Stimulated activated CD8-positive, alpha-beta memory T cell treated with anti-CD3 and anti-CD28 coated beads, Interleukin-7, amount 100 ng/mL, for 48 hours (primary cell): ENCODE data around the gene GFRA1.

Experiments
- DNase-seq, 2 donors: peaks; one replicate each; pipeline ENCODE4 v3.0.0-alpha.2; 2020; ENCODE audit warnings: low read depth in 1 of 2; ENCODE audit errors: extremely low read depth in 1 of 2

The GFRA1 gene

DNA sequence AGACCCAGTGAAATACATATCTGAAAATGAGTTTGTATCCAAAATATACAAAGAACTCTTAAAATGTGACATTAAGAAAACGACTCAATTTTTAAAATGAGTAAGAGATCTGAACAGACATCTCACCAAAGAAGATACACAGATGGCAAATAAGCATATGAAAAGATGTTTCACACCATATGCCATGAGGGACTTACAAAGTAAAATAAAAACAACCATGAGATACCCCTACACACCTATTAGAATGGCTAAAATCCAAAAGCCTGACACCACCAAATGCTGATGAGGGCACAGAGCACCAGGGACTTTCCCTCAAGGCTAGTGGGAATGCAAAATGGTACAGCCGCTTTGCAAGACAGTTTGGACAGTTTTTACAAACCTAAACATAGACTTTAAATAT is 27.9 kb downstream of the GFRA1 start:
- no peak for DNase-seq

DNA sequence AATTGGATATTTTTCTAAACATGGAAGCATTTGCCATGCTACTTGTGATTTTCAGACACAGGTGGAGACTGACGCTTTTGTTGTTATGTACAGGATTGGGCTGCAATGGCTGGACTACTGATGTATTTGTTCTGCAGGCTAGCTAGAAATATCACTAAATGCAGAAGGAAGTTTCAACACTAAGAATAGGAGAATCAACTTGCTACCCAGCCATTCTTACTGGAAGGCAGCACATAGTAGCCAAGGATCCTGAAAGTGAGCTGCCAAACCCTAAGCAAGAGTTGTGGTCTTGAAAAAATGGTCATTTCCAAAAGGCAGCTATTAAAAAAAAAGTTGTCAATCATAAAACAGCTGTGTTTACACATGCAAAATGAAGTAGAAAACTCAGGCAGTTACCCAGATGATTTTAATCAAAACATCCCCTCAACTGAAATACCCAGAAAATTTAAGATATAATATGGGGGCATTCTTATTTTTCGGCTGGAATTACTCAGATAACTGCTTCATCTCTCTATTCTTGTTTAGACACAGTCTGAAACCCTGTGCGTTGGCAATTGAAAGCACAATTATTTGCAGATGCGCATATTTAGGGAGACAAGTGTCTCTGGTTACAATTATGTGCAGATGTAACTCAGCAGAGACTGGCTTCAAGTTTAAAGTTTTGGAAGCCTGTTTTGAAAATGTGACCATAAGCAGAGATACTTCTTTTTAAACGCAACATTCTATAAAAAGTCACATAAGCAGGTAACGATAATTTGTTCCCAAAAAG is 31.2 kb downstream of the GFRA1 start:
- DNase-seq = no peak

DNA sequence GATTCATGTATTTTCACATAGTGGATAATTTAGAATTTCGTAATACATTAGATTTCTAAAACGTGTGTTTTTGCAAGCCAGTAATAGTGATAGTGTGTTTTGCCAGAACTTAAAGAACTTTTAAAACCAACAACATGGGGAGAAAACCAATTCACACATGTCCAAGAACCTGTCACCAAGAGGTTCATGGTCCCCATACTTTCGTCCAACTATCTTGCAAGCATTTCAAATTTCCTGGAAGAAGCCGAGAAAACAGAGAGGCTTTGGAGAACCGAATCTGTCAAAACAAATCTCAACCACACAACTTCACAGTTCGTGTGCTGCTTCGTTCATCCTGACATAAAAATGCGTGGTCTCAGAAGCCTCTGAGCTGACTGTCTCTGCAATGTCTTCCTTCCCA is 31.9 kb downstream of the GFRA1 start:
- DNase-seq = no peak

DNA sequence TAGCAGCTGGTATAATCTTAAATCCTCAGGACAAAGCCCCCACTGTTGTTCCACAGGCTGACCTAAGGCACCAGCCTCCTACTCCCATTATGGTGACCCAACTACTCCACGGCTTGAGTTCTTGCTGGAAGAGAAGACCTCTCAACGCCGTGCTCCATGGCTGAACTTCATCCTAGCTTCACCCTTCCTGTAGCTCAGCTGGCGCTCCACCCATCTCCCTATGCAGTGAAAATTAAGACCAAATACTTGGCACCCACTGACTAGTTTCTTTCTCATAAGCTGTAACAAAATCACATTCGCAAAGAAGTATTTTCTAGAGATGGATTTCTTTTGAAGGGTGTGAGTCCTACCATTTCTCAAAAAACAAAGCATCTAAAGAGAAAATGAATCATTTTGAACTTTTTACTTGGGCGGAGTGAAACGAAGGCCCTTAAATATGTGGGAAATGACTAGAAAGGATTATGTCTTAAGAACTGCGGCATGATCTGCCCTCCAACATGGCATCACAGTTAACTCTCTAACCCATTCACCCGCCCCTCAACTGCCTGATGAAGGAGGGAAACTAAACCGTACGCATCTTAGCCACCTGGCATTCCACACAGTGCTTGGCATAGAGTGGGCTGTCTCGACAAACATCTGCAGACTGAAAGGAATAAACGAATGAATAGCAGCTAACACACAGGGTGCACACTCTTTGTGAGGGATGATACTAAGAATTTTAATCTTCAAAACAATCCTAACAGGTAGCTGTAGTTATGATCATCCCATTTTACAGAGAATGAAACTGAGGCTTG is 32.7 kb downstream of the GFRA1 start:
- DNase-seq = no peak

DNA sequence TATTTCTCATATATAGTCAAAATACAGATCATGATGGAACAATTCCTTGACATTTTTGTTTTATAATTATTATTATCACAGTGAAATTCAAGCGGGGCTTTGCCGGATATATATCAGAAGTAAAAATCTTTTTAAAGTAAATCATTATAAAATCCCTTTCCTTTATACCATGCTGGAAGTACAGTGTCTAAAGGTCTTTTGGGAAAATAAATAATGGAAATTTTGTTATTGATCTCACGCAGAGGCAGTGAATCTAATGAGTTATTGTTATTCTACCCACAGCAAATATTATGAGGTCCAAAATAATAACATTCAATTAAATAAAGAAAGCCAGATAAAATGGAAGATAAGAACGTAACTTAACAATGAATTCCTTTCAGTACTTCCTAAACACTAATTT is 33.8 kb downstream of the GFRA1 start:
- no peak for DNase-seq

DNA sequence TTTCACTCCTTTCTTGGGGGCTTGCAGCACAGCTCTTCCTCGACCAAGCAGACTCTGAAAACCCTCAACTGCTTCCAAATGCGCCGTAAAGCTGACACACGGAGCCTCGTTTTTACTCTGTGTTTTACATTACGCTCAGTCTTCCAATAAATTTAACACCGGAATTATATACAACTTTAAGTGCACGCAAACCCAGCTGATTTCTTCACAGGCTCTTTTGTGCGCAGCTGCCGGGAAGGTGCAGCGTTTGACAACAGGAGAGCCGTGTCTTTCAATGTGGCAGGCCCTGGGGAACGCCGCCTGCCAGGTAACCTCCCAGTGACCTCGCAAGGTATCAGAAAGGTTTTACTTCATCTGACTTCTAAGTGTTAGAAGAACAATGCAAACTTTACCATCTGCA is 35.0 kb downstream of the GFRA1 start:
- DNase-seq = no peak

DNA sequence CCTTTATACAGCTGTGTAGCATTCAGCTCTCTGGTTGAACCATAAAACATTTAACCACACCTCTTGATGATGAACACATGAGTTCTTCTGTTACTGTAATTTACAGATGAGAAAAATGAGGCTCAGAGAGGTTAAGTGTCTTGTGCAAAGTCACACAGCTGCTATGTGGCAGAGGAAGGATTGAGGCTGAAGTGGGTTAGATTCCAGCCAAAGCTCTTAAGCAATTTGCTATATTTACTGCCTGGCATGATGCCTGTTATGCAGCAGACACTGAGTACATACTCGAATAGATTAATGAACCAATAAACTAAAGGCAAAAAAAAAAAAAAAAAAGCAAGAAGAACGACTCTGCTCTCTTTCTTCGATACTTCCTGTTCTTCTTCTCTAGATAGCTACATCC is 35.7 kb downstream of the GFRA1 start:
- no peak for DNase-seq

DNA sequence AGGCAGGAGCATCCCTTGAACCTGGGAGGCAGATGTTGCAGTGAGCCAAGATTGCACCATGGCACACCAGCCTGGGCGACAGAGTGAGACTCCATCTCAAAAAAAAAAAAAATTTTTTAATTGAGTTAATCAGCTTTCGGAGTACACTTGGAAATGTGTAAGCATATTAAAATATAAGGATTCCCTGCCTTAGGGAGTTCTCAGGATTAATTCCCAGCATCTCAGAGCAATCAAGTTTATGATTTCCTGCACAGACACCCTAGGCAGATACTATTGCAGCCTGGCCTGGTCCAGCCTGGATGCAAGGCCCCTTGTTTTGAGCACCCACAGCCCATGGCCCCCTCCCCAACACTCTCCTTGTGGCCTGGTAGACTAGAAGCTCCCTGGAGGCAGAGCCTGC is 39.8 kb downstream of the GFRA1 start:
- DNase-seq = no peak

DNA sequence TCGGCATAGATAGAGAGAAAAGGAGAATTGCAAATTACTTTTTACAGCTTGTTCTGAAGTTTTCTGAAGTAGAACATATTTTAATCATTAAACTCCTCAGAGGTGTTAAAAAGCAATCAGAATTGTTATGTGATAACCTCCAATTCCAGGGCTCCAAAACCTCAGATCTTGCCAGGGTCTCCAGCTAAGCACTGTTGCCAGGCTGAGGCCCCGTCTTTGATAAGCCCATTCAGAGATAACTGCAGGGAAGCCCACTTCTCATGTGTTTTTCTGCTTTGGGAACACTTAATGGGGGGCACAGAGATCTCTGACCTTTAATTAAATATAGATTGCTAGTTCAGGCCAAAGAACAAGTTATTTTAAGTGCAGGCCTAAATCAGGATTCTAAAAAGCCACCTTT is 40.4 kb downstream of the GFRA1 start:
- DNase-seq = no peak

DNA sequence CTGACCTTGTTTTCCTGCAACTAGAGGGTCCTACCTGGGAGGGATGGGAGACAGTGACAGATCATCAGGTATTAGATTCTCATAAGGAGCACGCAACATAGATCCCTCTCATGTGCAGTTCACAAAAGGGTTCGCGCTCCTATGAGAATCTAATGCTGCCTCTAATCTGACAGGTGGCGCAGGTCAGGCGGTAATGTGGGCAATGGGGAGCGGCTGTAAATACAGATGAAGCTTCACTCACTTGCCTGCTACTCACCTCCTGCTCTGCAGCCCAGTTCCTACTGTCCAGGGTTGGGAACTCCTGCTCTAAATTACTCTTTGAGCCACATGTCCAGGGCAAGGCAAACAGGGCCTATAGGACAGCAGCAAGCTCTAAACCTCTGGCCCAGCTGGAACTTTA is 46.2 kb downstream of the GFRA1 start:
- no peak for DNase-seq

DNA sequence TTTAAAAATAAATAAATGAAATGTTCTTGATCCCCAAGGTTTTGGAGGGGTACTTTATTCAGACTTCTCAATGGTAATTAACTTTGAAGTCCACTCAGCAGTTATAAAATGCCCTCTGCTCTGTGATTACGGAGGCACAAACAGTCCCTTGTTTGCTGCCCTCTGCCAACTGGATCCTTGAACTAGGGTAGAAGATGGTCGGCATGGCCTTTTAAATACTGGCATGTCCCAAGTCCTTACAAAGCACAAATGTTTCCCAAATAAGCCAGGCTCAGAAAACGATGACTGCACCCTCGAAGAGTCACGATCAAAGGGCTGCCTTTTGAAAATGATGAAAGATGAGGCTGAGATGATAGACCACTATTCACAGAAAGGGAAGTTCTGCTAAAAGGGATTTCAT is 47.0 kb downstream of the GFRA1 start:
- no peak for DNase-seq

DNA sequence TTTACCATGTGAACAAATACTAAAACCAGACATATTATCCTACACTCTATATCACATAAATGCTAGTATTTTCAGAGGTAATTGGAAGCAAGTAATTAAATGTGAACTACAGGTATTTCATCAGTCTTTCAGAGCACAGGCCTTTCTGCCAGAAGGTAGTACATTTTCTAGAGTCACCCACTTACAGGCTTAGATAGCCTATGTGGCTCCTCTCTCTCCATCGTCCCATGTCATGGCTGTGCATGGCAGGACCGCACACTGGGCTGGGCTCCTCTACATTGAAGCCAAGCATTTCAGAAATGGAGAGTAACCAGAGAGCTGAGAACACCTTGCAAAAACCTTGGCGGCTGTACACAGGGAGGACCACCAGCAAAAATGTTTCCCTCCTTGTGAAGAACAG is 49.7 kb downstream of the GFRA1 start:
- DNase-seq = no peak

DNA sequence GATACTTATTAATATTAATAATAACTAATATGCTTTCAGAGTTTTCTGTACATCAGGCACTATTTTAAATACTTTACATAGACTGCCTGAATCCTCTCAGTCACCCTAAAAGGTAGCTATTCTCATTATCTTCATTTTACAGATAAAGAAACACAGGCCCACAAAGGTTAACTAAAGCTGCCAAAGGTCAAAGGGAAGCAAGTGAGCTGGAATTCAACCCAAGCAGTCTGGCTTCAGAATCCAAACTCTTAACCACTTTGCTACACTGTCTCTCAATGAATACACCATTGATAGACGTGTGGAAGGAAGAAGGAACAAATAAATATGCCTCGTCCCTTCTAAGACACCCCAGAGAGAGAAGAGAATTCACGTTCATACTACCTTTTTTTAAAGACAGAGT is 52.0 kb downstream of the GFRA1 start:
- no peak for DNase-seq

DNA sequence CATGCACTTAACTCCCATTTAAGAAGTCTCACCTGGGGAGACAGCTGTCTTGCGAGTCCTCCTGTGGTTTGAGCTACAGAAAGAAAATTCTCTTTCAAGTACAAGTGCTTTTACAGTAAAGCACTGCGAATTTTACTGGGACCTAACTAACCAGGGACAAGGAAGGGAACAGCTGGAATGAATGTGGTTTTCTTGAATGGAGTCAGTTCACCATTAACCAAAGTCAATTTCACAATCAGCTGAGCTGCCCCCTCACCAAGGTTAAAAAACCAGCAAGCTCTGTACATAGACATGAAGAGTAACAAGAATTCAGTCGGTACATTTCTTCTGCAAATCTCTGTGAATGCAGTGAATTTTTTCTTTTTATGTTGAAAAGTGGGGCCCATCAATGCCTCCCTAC is 56.3 kb downstream of the GFRA1 start:
- DNase-seq = no peak

DNA sequence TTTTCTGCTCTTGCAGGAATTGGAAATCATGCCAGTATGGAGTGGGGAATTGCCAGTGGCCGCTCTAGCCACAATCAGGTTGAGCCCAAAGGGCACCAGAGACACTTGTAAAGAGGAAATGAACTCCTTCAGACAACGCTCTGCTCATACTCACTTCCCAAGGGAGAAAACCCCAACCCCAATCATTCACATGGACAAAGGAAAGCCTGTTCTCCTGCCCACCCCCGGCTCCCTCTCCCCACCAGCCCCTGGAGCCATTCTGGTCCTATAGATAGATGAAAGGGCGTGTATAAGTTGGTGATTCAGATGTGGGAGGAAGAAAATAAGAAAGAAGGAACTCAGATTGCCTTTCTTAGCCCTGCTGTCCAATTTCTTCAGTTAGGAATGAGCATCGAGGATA is 57.4 kb downstream of the GFRA1 start:
- no peak for DNase-seq

DNA sequence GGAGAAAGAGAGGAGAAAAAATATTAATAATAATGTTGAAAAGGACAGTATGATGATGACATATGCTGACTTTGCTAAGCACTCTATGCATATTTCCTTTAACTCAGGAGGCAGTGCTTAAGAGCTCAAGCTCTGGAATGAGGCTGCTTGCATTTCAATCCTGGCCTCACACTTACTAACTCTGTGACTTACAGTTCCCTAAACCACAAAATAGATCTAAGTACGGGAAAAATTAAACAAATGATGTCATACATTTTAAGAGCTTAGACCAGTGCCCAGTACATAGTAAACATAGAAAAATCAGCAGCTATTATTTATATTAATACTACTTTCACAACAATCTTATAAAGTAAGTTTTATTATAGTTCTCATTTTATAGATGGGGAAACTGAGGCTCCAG is 61.3 kb downstream of the GFRA1 start:
- DNase-seq = no peak

DNA sequence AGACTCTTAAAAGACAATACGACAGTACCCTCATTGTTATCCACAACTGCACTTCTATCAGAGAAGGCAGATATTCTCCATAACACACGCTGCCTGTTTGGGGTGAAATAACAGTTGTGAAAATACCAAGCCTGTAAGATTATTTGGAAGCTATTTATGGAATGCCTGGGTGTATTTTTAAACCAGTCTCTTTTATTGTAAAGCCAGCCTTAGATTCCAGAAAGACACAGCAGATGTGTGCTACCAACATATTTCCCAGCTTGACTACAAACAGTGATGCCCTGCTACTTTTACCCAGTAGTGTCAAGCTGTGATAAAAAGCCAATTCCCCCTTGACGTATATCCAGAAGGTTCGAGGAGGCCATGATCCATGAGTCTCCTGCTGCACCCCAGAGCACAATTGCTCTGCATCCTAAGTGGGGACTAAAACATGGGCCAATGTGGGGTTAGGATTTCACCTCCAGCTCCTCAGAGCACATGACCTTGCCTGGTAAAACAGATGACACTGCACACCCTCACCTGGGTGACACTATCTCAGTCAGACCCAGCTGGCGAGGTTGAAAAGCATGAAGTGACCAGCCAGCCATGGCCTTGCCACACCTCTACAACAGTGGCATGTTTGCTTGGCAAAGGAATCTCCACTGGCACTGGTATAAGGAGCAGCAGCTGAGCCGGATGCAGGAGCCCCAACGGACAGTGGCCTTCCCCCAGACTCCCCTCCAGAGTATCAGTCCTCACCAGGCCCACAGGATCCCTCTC is 62.2 kb downstream of the GFRA1 start:
- DNase-seq = no peak

DNA sequence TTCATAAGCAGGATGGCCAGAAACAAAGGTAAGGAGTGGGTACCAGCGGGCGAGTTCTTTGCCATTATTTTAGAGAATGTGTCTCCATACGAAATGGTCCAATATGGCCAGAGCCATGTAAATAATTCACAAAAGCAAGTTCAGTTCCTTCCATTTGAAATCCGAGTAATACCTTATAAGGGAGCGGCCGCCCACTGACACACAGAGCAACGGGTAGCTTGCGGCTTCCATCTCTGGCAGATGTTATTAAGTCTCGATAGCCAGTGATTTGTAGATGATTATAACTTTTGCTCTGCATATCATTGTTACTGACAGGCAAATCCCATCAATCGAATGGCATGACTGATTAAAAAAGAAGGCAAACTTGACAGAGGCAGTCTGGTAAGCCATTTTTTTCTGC is 63.2 kb downstream of the GFRA1 start:
- no peak for DNase-seq

DNA sequence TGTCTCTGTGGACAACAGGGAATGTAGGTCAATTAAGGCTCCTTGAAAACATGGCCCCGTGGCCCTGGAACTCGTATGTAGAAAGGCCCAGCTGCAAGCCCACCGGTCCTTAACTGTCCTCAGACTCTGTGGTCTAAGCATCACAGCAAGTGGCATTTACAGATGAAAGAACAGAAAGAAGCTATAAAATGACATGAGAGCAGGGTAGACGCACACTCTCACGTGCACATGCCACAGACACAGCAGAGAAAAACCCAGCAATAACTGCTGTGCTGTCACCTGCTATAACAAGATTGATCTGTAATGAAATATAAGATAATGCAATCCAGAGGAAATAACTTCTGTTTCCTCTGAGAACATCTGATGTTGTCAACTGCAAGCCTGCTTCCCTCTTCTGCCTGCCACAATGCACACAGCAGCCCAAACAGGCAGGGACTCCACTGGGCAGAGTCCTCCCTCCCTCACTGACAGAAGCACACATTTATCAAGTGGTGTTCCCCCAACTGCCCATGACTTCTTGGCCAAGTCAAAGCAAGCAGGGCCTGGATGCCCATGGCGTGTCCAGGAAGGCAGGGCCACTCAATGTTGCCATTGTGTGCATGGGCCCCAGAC is 63.9 kb downstream of the GFRA1 start:
- DNase-seq = no peak

DNA sequence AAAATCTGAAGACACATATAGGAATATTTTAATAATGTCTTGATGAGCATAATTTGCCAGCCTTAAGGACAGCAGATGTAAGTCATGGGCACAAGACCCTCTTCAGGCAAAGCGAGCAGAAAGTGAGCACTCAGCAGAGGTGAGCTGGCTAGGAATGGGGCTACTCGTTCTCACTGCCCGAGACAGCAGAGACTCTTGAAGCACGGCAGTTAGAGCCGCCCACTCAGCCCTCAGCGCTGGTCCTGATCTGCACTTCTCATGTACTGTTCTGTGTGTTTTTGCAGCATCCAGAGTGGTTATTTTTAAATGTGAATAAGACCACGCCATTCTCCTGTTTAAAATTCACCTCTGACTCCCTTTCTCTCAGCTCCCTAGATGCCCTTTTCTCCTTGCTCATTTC is 65.3 kb downstream of the GFRA1 start:
- no peak for DNase-seq

DNA sequence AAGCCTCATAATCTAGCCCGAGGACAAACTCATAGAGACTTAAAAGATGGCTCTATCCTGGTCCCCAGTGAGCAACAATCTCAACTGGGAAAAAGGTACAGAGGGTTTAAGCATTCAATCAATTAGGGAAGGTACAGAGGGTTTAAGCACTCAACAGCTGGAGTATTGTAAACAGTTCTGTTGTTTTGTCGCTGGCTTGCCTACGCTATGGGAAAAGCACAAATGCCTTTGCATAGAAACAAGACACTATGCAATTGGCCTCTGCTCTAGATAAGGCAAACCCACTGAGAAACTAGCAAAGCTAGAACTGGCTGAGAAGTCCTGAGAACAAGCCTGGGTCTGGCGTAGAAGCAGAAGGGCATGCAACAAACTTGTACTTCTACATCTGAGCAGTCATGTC is 69.3 kb downstream of the GFRA1 start:
- DNase-seq = no peak
